Natural killer cell (primary cell): ENCODE results near the gene BAG5. TPM values are rescaled to one million over a fixed set of nuclear protein-coding genes. Genes with fewer than 3 reads are reported as not detected.
A peak's percentile ranks its signal among the peaks of the same experiment; 100 is the strongest.

ENCODE experiments used
- ATAC-seq, 3 donors: fragments of 150-1000 bp in 2 of 3; fragments of 200-7000 bp in 1 of 3; cut with Tn5 transposase; 1 replicate in 1 of 3; 2 replicates in 2 of 3; pipeline ENCODE4 v1.10.0; 2021; ENCODE audit warnings: mild to moderate bottlenecking in 2 of 3, moderate library complexity in 2 of 3
- DNase-seq, 2 donors: peaks; one replicate each; pipeline versions ENCODE4 v3.0.0 to v3.0.0-alpha.2; 2013 to 2021; ENCODE audit warnings: mixed read lengths in 1 of 2
- H3K27ac ChIP-seq: one replicate; pipeline ENCODE4 v1.5.1; 2013; ENCODE audit warnings: mild to moderate bottlenecking, low read length
- H3K27me3 ChIP-seq: one replicate; pipeline ENCODE4 v1.6.1; 2013; ENCODE audit warnings: low read length; ENCODE audit not compliant: control insufficient read depth, insufficient read depth
- H3K36me3 ChIP-seq: one replicate; pipeline ENCODE4 v1.6.1; 2013; ENCODE audit warnings: low read length; ENCODE audit not compliant: control insufficient read depth, insufficient read depth
- H3K4me1 ChIP-seq: one replicate; pipeline ENCODE4 v1.6.1; 2013; ENCODE audit warnings: low read length; ENCODE audit not compliant: control insufficient read depth, insufficient read depth
- H3K4me3 ChIP-seq: one replicate; pipeline ENCODE4 v1.5.1; 2013; ENCODE audit warnings: low read length
- H3K9me3 ChIP-seq: one replicate; pipeline ENCODE4 v1.6.1; 2013; ENCODE audit warnings: low read length; ENCODE audit not compliant: control insufficient read depth, insufficient read depth
- H3K27ac Mint-ChIP-seq, 2 donors: one replicate each; pipeline ENCODE4 v1.8.0; 2022; ENCODE audit warnings: mild to moderate bottlenecking in 2 of 2, mixed read lengths in 2 of 2, moderate library complexity in 1 of 2
- H3K27me3 Mint-ChIP-seq, 2 donors: one replicate each; pipeline ENCODE4 v1.8.0; 2022; ENCODE audit warnings: low read depth in 2 of 2, mixed read lengths in 2 of 2
- H3K36me3 Mint-ChIP-seq: one replicate; pipeline ENCODE4 v1.8.0; 2022; ENCODE audit warnings: mixed read lengths
- H3K4me1 Mint-ChIP-seq, 2 donors: one replicate each; pipeline ENCODE4 v1.8.0; 2022; ENCODE audit warnings: mixed read lengths in 2 of 2
- H3K4me3 Mint-ChIP-seq: one replicate; pipeline ENCODE4 v1.8.0; 2022; ENCODE audit warnings: mild to moderate bottlenecking, moderate library complexity, mixed read lengths
- H3K9me3 Mint-ChIP-seq, 2 donors: one replicate each; pipeline ENCODE4 v1.8.0; 2022; ENCODE audit warnings: mixed read lengths in 2 of 2
- WGBS: methylation state at CpG from one replicate; pipeline ENCODE4 v1.1.7; 2013; ENCODE audit warnings: missing lambda C conversion rate; ENCODE audit not compliant: insufficient coverage; 5-methylcytosine and 5-hydroxymethylcytosine counted together
- intact Hi-C: fragments of 100-400 bp; cut with micrococcal nuclease; formaldehyde crosslinking; loops from one replicate; pipeline ENCODE4 v1.14.2; 2022
- total RNA-seq, 4 donors: library from RNA; stranded (reverse); fragments of 120-200 nt in 1 of 4; gene quantifications; one replicate each; pipeline versions ENCODE4 v1.2.3 to v1.2.4, GENCODE V29; 2013 to 2022
- TF ChIP-seq, protein P1 (sequence below): fragments of 200-600 bp; IDR thresholded peaks from one replicate; pipeline ENCODE4 v1.8.0; 2022; ENCODE audit warnings: antibody characterized with exemption

Gene BAG5
- total RNA-seq, 3 donors from 2014 or later (not counting 1 experiment from before 2014, with no cell fraction given): 36.1 to 48.0 (median 47.0) TPM

DNA sequence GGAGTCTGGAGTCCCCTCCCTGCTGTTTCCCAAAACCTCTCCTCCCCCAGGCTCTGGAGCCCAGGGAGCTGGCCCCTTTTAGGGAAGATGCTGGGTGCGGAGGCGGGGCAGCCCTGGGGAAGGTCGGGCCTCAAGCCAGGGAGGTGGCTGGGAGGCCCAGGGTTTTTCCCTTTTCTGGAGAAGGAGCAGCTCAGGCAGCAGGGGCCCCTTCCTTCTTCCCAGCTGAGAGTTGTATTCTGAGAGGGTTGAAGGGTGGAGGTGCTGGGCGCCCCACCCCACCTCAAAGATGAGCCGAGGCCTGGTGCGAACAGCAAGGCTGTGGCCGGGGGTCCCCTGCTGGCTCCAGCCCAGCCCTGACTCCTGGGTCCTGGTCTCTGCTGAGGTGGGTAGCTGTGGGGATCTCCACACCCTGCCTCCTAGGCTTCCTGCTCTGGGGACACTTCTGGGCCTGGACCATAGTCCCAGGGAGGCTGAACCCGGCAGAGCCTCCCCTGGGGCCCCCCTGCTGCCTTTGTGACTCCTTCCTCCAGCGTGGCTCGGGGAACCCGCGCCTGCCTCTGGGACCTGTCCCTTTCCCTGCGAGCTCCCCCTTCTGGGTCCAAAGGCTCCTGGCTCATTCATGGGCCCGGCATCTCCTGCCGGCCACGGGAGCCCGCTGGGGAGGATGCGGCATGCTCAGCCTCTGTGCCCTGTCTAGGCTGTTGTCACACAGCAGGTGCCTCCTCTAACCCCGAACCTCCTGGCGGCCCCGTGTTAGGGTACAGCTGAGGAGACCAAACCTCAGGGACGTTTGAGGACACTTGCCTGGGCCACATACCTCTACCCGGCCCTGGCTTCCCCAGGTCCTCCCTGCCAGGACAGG lies 29.1 kb downstream of the BAG5 start:
- H3K36me3 Mint-ChIP-seq: no peaks in the 10 kb centered on the region
- WGBS: 92% methylated on average over 22 of the region's 23 CpGs
- Histone ChIP-seq H3K27me3 (no peaks in the 10 kb centered on the region), H3K36me3 (peaks cover 7% of the 10 kb centered on the region), H3K4me1 (peaks cover 25% of the 10 kb centered on the region), H3K9me3 (no peaks in the 10 kb centered on the region), H3K4me3 (no peak overlapping the region), H3K27ac (no peak overlapping the region)
- H3K4me3 Mint-ChIP-seq: no peak overlapping the region
- intact Hi-C loops: no loop called here
- no peaks in the 10 kb centered on the region for H3K9me3 Mint-ChIP-seq
- ATAC-seq (no peak), DNase-seq (no peak)
- peaks cover 11 to 34% of the 10 kb centered on the region in 2 donors for H3K4me1 Mint-ChIP-seq
- H3K27ac Mint-ChIP-seq: no peak overlapping the region
- no peaks in the 10 kb centered on the region for H3K27me3 Mint-ChIP-seq
- TF ChIP-seq, protein P1, sequence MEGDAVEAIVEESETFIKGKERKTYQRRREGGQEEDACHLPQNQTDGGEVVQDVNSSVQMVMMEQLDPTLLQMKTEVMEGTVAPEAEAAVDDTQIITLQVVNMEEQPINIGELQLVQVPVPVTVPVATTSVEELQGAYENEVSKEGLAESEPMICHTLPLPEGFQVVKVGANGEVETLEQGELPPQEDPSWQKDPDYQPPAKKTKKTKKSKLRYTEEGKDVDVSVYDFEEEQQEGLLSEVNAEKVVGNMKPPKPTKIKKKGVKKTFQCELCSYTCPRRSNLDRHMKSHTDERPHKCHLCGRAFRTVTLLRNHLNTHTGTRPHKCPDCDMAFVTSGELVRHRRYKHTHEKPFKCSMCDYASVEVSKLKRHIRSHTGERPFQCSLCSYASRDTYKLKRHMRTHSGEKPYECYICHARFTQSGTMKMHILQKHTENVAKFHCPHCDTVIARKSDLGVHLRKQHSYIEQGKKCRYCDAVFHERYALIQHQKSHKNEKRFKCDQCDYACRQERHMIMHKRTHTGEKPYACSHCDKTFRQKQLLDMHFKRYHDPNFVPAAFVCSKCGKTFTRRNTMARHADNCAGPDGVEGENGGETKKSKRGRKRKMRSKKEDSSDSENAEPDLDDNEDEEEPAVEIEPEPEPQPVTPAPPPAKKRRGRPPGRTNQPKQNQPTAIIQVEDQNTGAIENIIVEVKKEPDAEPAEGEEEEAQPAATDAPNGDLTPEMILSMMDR: no peak

DNA sequence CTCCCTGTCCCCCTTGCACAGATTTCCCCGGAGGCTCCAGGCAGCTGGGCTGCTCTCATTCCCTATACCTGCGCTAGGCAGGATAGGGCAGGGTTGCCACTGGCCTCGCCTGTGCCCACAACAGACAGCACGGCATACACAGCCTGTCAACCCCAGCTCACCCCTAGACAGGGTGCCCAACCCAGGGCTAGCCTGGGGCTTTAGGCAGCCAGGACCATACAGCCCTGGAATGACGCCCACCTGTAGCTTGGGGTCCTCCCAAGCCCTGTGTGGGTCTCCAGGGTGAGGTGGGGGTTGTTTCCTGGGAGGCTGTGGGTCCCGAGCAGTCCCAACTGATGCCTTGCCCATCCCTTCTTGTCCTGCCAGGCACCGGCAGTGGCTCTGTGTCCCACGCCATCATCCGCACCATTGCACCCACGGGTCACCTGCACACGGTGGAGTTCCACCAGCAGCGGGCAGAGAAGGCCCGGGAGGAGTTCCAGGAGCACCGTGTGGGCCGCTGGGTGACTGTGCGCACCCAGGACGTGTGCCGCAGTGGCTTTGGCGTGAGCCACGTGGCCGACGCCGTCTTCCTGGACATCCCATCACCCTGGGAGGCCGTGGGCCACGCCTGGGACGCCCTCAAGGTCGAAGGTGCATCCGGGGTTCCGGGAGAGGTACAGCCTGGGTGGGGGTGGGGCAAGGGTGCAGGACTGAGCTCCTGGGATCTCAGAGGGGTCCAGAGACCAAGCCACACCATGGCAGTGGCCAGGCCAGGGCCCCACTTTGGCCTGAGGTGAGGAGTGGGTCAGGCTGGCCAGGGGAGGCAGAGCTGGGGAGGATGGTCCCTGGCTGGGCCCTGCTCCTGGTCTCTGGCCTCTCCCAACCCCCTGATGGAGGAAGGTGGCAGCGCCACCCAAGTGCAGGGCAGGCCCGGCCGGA lies 30.0 kb downstream of the BAG5 start:
- Mint-ChIP-seq H3K4me3 (peak overlapping the region; percentile 4), H3K27ac (no peak overlapping the region)

DNA sequence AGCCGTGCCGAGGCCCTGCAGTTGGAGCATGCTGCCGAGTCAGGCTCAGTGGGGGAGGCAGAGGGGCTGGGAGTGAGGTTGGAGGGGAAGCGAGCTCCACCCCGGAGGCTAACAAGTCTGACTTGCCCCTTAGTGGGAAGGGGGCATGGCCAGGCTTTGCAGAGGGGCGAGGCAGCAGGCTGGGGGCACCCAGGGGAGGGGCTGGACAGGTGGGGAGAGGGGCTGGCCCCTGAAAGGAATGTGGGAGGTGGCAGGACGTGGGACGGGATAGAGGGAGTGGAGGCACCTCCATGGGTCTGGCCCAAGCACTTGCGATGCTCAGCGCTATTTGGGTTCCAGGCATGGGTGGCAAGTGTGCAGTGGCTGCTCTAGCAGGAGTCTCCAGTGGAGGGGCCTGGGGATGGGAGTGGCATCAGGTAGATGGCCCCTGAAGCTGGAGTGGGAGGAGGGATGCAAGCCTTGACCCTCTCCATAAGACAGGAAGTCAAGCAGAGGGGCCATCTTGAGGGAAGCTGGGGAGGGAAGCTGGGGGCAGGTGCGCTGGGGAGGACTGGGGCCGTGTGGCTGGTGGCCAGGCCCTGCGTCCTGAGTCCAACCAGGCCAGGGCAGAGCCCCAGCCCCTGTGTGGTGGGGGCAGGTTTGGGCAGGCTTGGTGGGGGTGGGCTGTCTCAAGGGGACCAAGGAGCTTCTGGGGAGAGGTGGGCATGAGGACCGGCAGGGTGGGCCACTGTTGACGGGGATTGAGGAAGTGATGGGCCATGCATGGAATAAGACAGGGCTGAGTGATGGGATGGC lies 30.8 kb downstream of the BAG5 start:
- no peaks in the 10 kb centered on the region for H3K9me3 ChIP-seq
- H3K4me1 Mint-ChIP-seq: peaks cover 21 to 47% of the 10 kb centered on the region in 2 donors
- peaks cover 7% of the 10 kb centered on the region for H3K36me3 ChIP-seq
- no peaks in the 10 kb centered on the region for H3K9me3 Mint-ChIP-seq
- ATAC-seq: no peak
- no peaks in the 10 kb centered on the region for H3K27me3 Mint-ChIP-seq
- WGBS: 95% methylated on average over 15 of the region's 15 CpGs
- H3K27ac ChIP-seq: no peak overlapping the region
- peak overlapping the region in 1 of 2 donors; percentile 58 for H3K27ac Mint-ChIP-seq
- intact Hi-C loops: no loop called here
- peak overlapping the region; percentile 4 for H3K4me3 Mint-ChIP-seq
- peaks cover 42% of the 10 kb centered on the region for H3K4me1 ChIP-seq
- H3K4me3 ChIP-seq: no peak overlapping the region
- no peaks in the 10 kb centered on the region for H3K36me3 Mint-ChIP-seq
- no peak for DNase-seq
- TF ChIP-seq, protein P1: no peak
- no peaks in the 10 kb centered on the region for H3K27me3 ChIP-seq

More for the DNA sequence above, 30.0 kb downstream of the BAG5 start:
- Mint-ChIP-seq H3K4me1 (peaks cover 13 to 41% of the 10 kb centered on the region in 2 donors), H3K9me3 (no peaks in the 10 kb centered on the region), H3K27me3 (no peaks in the 10 kb centered on the region), H3K36me3 (no peaks in the 10 kb centered on the region)
- Histone ChIP-seq H3K4me1 (peaks cover 33% of the 10 kb centered on the region), H3K27me3 (no peaks in the 10 kb centered on the region), H3K36me3 (peaks cover 7% of the 10 kb centered on the region), H3K9me3 (no peaks in the 10 kb centered on the region), H3K4me3 (no peak overlapping the region), H3K27ac (no peak overlapping the region)
- TF ChIP-seq, protein P1: no peak
- no peak for ATAC-seq
- no peak for DNase-seq
- WGBS: 93% methylated on average over 32 of the region's 32 CpGs
- intact Hi-C loops: no loop called here
